GM12873 (cell line): ENCODE data around the gene MTA1.

Experiments used
- CTCF ChIP-seq: IDR thresholded peaks from 2 replicates; pipeline ENCODE4 v1.5.1; 2012; ENCODE audit warnings: low read depth, mild to moderate bottlenecking, moderate library complexity, low read length, control low read depth; ENCODE audit not compliant: insufficient read depth; ENCODE audit errors: missing control alignments

MTA1 gene

GRCh38 chr14:105508069-105508468 is 88.4 kb downstream of the MTA1 start:
- no peak for TF ChIP-seq CTCF

GRCh38 chr14:105508601-105509000 is 89.0 kb downstream of the MTA1 start:
- TF ChIP-seq CTCF: no peak

GRCh38 chr14:105517096-105517495 is 97.5 kb downstream of the MTA1 start:
- TF ChIP-seq CTCF: no peak

GRCh38 chr14:105519946-105520698 is 100.5 kb downstream of the MTA1 start:
- TF ChIP-seq CTCF: no peak
